BE2C (cell line): ENCODE results near the gene UBE2U.
A peak's percentile ranks its signal among the peaks of the same experiment; 100 is the strongest.

Experiments used
- DNase-seq: peaks from one replicate; pipeline ENCODE4 v3.0.0-alpha.2; 2020
- H3K27me3 ChIP-seq: fragments of 250-450 bp; sonication (Bioruptor Pico); 2 replicates; pipeline ENCODE4 v1.5.1; 2020; ENCODE audit warnings: mild to moderate bottlenecking
- H3K36me3 ChIP-seq: fragments of 250-450 bp; sonication (Bioruptor Pico); 2 replicates; pipeline ENCODE4 v1.5.1; 2020; ENCODE audit warnings: mild to moderate bottlenecking
- H3K4me1 ChIP-seq: fragments of 250-450 bp; sonication (Bioruptor Pico); 2 replicates; pipeline ENCODE4 v1.5.1; 2020
- H3K4me3 ChIP-seq: 2 replicates; pipeline ENCODE4 v1.5.1; 2011; ENCODE audit warnings: low read depth, low read length
- H3K9me3 ChIP-seq: fragments of 250-450 bp; sonication (Bioruptor Pico); 2 replicates; pipeline ENCODE4 v1.5.1; 2020
- TF ChIP-seq, protein P1 (sequence below): IDR thresholded peaks from 2 replicates; pipeline ENCODE4 v1.5.1; 2012; ENCODE audit warnings: mild to moderate bottlenecking, low read depth, low read length

Gene UBE2U

GRCh38 chr1:64163970-64164369 lies 39.5 kb upstream of the UBE2U start:
- Histone ChIP-seq H3K9me3 (no peaks in the 10 kb centered on the region), H3K4me1 (peaks cover 3% of the 10 kb centered on the region; the same call in 1 of the 2 replicates), H3K27me3 (no peaks in the 10 kb centered on the region), H3K36me3 (peaks cover 3% of the 10 kb centered on the region; the same call in 1 of the 2 replicates), H3K4me3 (no peak overlapping the region)
- DNase-seq = no peak
- TF ChIP-seq, protein P1, sequence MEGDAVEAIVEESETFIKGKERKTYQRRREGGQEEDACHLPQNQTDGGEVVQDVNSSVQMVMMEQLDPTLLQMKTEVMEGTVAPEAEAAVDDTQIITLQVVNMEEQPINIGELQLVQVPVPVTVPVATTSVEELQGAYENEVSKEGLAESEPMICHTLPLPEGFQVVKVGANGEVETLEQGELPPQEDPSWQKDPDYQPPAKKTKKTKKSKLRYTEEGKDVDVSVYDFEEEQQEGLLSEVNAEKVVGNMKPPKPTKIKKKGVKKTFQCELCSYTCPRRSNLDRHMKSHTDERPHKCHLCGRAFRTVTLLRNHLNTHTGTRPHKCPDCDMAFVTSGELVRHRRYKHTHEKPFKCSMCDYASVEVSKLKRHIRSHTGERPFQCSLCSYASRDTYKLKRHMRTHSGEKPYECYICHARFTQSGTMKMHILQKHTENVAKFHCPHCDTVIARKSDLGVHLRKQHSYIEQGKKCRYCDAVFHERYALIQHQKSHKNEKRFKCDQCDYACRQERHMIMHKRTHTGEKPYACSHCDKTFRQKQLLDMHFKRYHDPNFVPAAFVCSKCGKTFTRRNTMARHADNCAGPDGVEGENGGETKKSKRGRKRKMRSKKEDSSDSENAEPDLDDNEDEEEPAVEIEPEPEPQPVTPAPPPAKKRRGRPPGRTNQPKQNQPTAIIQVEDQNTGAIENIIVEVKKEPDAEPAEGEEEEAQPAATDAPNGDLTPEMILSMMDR = peak; percentile 57

DNA sequence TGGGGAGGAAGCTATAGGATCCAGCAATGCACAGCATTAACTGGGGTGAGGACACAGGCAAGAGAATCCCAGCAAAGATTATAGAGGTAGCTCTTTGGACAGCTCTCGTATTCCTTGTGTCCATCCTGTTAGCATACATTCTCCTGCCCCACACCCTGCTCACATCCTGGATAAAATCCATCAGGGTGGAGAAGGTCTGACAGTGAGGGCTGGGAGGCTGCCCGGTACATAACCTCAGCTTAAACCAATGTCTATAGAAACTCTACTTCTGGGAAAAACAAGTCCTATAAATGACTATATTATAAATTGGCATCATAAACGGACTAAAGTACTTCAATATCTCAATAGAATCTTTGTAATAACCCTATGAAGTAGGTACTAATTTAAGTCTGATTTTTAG lies 36.8 kb upstream of the UBE2U start:
- no peaks in the 10 kb centered on the region for H3K27me3 ChIP-seq

GRCh38 chr1:64167176-64167575 lies 36.2 kb upstream of the UBE2U start:
- Histone ChIP-seq H3K4me1 (peaks cover 3% of the 10 kb centered on the region), H3K9me3 (no peaks in the 10 kb centered on the region), H3K4me3 (no peak overlapping the region), H3K36me3 (peaks cover 3% of the 10 kb centered on the region; the same call in 1 of the 2 replicates), H3K27me3 (no peaks in the 10 kb centered on the region)
- DNase-seq = no peak
- TF ChIP-seq, protein P1 = no peak

More for the DNA sequence above, 36.8 kb upstream of the UBE2U start:
- peaks cover 3% of the 10 kb centered on the region; the same call in 1 of the 2 replicates for H3K36me3 ChIP-seq
- H3K4me3 ChIP-seq = no peak overlapping the region
- TF ChIP-seq, protein P1 = no peak
- H3K9me3 ChIP-seq = no peaks in the 10 kb centered on the region
- H3K4me1 ChIP-seq = peaks cover 3% of the 10 kb centered on the region
- no peak for DNase-seq

- peaks cover 8% of the 10 kb centered on the region for H3K4me1 ChIP-seq
- no peaks in the 10 kb centered on the region for H3K9me3 ChIP-seq
- DNase-seq = peak; percentile 29
- H3K4me3 ChIP-seq = peak overlapping the region; percentile 30
- no peaks in the 10 kb centered on the region for H3K27me3 ChIP-seq
- TF ChIP-seq, protein P1 = no peak
- peaks cover 3% of the 10 kb centered on the region; the same call in 1 of the 2 replicates for H3K36me3 ChIP-seq
Observed at GRCh38 chr1:64171246-64171645, 32.2 kb upstream of the UBE2U start.

GRCh38 chr1:64171797-64172281 lies 31.6 kb upstream of the UBE2U start:
- Histone ChIP-seq H3K4me1 (peaks cover 8% of the 10 kb centered on the region), H3K27me3 (no peaks in the 10 kb centered on the region), H3K9me3 (no peaks in the 10 kb centered on the region), H3K4me3 (peak overlapping the region; percentile 30), H3K36me3 (peaks cover 3% of the 10 kb centered on the region; the same call in 1 of the 2 replicates)
- TF ChIP-seq, protein P1 = no peak
- no peak for DNase-seq

DNA sequence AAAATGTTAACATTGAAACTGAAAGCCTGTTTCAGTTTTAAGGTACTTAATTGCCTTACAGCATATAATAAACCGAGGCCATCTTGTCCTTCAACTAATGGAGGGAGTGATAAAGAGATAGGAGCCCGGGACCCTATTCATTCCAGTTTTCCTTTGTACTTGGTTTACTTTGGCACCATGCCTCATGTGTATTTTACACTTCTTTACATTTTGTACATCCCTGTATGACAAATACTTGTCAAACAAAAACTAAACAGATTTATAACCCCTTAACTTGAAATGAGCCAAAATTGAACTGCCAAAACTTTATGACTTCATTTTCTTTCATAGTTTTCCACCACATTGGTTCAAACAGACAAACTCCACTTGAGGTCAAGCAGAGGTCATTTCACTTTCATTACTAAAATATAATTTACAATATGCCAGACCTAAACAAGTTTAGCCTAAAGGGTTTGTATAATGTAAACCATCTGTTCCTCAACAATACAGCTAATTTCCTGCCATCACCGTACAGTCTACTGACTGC lies 30.9 kb upstream of the UBE2U start:
- H3K9me3 ChIP-seq = no peaks in the 10 kb centered on the region
- H3K4me3 ChIP-seq = peak overlapping the region; percentile 30; the same call in 1 of the 2 replicates
- TF ChIP-seq, protein P1 = no peak
- peaks cover 3% of the 10 kb centered on the region; the same call in 1 of the 2 replicates for H3K36me3 ChIP-seq
- no peaks in the 10 kb centered on the region for H3K27me3 ChIP-seq
- peak; percentile 31 for DNase-seq
- H3K4me1 ChIP-seq = peaks cover 8% of the 10 kb centered on the region
